HUDEP-2 (cell line): Measurements from ENCODE around the gene IP6K3.

Experiments used
- DNase-seq, 76 experiments: peaks; one replicate each; lab custom pipeline; 2025; ENCODE audit not compliant: unreplicated experiment in 76 of 76; lab: John Stamatoyannopoulos, UW

IP6K3 gene

DNA sequence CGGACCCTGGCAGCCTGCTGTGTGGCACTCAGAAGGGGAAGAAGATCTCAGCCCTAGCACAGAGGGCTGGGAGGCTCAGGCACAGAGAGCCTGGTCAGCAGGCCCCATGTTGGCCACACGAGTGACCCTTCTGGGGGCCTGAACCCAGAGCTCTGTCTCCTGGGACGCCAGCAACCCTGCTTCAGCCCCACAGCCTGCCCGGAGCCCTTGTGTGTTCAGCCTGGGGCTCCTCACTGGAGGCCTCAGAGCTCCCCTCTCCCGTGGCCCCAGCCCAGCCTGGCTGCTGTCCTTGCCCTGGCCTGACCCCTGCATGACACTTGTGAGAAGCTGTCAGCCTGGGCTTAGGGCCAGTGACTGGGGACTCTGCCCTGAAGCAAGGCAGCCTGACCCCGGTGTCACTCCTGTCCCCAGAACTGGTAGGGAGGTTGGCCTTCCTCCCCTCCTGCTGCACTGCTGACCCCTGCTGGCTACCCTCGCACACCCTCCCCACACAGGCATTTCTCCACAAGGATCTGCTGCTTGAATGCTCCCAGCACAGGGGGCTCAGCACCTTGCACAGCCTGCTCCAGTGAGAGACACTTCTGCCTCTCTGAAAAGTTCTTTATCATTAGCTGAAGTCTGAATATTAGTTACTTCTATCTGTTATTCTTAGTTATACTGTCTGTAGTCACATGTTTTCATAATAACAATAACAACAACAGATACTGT lies 15.4 kb upstream of the IP6K3 start:
- peak in 57 of 76 experiments; percentile 6 to 80 (median 48) for DNase-seq

GRCh38 chr6:33761581-33761921 lies 14.8 kb upstream of the IP6K3 start:
- no peak for DNase-seq

DNA sequence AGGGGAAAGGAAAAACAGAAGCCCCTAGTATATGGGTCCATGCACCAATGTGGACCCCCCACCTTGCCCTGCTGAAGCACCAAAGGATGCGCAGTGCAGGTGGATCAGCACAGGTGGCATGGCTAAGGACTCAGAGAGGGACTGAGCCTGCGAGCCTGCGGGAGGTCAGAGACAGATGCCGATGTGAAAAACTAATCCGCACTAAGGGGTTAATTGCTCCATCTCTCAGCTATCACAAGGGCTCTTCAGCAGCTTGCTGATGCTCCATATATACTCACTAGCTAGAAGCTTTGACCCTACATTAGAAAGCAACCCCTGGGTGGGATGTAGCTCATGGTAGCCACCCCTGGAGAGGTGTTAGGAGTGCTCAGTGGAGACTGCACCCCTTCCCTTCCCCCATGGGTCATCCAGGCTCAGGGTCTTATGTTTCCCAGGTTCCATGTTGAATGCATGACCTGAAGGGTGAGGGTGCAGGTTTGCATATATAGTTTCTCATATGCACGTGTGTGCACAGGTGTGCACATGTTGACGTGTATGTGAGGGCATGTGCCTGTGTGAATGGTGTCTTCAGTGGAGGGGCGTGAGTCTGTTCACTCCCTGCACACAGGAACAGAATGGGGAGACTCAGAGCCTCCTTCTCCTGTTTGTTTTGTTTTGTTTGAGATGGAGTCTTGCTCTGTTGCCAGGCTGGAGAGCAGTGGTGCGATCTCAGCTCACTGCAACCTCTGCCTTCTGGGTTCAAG lies 13.4 kb upstream of the IP6K3 start:
- DNase-seq: no peak

DNA sequence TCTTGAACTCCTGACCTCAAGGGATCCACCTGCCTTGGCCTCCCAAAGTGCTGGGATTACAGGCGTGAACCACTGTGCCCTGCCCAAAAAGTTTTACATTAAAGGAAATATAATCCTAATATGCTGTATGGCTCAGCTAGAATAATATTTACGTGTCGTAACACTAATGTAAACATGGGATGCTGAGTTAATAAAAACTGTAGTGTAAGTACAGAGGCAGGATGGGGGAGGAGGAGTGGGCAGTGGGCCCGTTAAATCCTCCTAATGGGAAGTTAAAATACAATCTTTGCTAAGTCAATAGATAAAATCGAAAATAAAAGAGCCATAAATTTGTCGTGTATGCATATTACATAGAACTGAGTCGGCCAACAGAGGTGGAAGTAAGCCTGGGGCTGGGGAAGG lies 12.1 kb upstream of the IP6K3 start:
- DNase-seq: no peak

DNA sequence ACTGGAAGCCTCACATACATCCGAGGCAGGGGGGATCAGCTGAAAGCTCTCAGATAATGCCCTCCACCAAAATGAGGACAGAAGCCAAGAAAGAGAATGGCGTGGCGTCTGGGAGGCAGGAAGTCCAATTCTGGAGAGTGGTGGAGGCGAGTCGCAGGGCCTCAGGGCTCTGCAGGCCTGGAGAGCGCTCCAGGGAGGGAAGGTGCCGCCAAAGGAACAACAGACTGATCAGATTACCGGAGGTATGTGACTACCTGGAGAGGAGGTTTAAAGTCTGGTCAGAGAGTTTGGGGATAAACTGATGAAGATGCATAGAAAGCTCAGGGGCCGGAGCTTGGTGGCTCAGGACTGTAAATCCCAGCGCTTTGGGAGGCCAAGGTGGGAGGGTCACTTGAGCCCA lies 11.2 kb upstream of the IP6K3 start:
- DNase-seq: no peak

GRCh38 chr6:33757113-33757512 lies 10.4 kb upstream of the IP6K3 start:
- DNase-seq: no peak

GRCh38 chr6:33756211-33756954 lies 9.7 kb upstream of the IP6K3 start:
- DNase-seq: no peak

- no peak for DNase-seq
Measured at GRCh38 chr6:33755070-33755869, 8.6 kb upstream of the IP6K3 start.

DNA sequence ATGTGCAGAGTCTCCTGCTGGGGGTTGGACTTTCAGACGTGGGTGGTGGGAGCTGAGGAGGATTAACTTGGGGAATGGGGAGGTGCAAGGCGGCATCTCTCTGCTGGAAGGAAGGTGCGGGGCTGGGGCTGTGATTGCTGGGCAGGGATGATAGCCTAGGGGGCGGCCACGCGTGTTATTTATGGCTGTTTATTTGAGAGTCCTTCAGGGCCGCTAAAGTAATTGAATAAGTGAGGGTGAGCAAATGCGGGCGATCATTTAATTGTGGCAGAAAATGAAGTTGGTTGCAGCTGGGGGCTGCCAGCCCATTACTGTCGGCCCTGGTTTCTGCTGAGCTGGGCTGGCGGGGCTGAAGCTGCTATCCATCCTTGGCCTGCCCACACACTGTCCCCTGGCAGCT lies 7.5 kb upstream of the IP6K3 start:
- no peak for DNase-seq

- no peak for DNase-seq
Measured at GRCh38 chr6:33752646-33753015, 5.9 kb upstream of the IP6K3 start.

- DNase-seq: no peak
Measured at GRCh38 chr6:33751771-33752645, 5.3 kb upstream of the IP6K3 start.

- no peak for DNase-seq
Measured at GRCh38 chr6:33750244-33750991, 3.7 kb upstream of the IP6K3 start.

- DNase-seq: no peak
Measured at GRCh38 chr6:33749401-33749800, 2.7 kb upstream of the IP6K3 start.

GRCh38 chr6:33748841-33749240 lies 2.1 kb upstream of the IP6K3 start:
- DNase-seq: no peak

DNA sequence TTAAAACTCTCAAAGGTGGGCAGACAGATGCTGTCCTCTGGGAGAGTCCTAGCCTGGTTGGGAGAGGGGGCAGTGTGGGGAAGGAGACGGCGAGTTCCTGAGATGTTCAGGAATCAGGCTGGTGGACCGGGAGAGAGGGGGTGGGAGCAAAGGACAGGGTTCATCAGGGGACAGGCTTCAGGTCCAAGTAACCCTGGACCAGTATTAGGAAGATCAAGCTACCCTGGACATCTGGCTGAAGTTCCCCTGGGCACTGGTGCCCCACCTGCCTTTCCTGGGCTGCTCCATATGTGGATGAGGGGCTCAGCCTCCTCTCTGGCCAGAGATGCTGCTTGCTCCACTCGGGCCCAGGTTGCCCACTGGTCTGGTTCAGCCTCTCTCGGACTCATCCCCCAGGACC lies 1.1 kb upstream of the IP6K3 start:
- no peak for DNase-seq

- DNase-seq: no peak
Measured at GRCh38 chr6:33746036-33746600, 587 bp downstream of the IP6K3 start.

- DNase-seq: no peak
Measured at GRCh38 chr6:33745548-33745947, 1.2 kb downstream of the IP6K3 start.

DNA sequence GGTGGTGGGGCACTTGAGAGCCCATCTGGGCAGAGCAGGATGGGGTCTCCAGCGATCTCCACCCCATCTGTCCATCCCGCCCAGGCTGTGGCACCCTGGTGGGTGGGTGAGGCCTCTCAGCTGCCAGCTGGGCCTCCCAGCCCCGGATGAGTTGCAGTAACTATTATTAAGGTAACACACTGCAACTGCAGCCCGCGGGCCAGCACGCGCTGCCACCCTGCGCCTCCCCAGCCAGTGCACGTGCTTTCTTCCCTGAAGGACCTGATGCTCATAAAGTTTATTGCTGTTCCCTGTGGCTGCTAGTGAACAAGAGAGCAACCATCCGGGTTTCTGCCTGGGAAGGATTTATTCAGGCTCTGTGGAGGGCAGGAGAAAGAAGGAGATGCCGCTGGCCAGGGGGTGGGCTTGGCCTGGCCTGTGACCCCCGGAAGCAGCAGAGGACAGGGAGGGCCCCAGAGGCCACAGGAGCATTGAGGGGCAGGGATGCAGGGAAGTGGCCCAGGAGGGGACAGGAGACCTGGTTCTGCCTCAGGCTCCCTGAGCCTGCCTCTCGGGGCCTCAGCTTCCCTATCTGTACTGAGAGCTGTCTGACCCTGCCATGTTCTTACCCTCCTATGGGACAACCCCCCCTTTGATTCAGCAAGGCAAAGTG lies 1.7 kb downstream of the IP6K3 start:
- no peak for DNase-seq
